ENCODE measurements around the gene WSCD1. TPM values are rescaled to one million over a fixed set of nuclear protein-coding genes. Genes with fewer than 3 reads are reported as not detected.

WSCD1 gene
- polyA plus RNA-seq, 3 donors = not detected

DNA sequence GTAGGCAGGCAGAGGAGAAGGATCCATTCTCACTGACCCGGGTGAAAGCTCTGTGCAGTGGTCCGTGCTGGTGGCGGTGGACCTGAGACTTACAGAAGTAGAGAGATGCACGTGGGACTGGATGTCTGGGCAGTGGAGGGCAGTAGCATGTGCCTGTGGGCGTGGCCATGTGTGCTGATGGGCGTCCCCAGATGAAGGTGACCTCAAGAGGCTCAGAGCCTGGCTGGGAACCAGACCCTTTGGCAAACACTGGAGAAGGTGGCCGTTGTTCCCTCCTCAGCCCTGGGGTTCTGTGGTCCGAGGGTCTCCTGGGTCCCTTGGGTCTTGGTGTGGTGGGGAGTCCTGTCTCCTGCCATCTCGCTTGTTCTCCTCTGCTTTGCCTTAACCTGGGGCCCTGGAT, 15.6 kb downstream of the WSCD1 start:
- H3K27me3 ChIP-seq (ENCODE audit: control insufficient read depth in 2 of 2, insufficient read depth in 2 of 2, low read length in 2 of 2) = no peaks in the 10 kb centered on the region
- H3K4me3 ChIP-seq (replicated peaks in 1 of 3; ENCODE audit: low read depth in 2 of 3, low read length in 3 of 3) = no peak overlapping the region
- Mint-ChIP-seq H3K4me1 (no peaks in the 10 kb centered on the region), H3K27me3 (ENCODE audit: low read depth in 3 of 3) (peaks cover 0 to 5% (median 4%) of the 10 kb centered on the region in 3 donors), H3K9me3 (no peaks in the 10 kb centered on the region), H3K27ac (no peak overlapping the region), H3K4me3 (no peak overlapping the region), H3K36me3 (no peaks in the 10 kb centered on the region)
- intact Hi-C loops (cut with micrococcal nuclease) = no loop called here
- H3K4me2 ChIP-seq (replicated peaks; ENCODE audit: extremely low read depth, low read length, poor library complexity, severe bottlenecking) = no peak overlapping the region
- H3K9me3 ChIP-seq (replicated peaks in 1 of 2; ENCODE audit: control insufficient read depth in 1 of 2, insufficient read depth in 1 of 2, low read length in 2 of 2) = no peaks in the 10 kb centered on the region
- H3K9ac ChIP-seq (ENCODE audit: insufficient read depth, low read length, poor library complexity, severe bottlenecking) = no peak overlapping the region
- H3K79me2 ChIP-seq (ENCODE audit: insufficient read depth, low read length) = no peaks in the 10 kb centered on the region
- no peak for DNase-seq
- 83% methylated on average over 8 of the region's 9 CpGs for WGBS (ENCODE audit: insufficient coverage)
- H4K20me1 ChIP-seq (ENCODE audit: insufficient read depth, low read length) = no peaks in the 10 kb centered on the region
- no peak overlapping the region for H2AFZ ChIP-seq (ENCODE audit: insufficient read depth, low read depth, low read length, poor library complexity, severe bottlenecking)
- H3K27ac ChIP-seq (ENCODE audit: low read depth in 1 of 2, low read length in 2 of 2) = no peak overlapping the region
- TF ChIP-seq CTCF (IDR thresholded peaks at IDR 0.05) = no peak
- no peaks in the 10 kb centered on the region for H3K4me1 ChIP-seq (ENCODE audit: control insufficient read depth in 1 of 2, insufficient read depth in 2 of 2, low read length in 2 of 2)
- no peaks in the 10 kb centered on the region for H3K36me3 ChIP-seq (replicated peaks in 1 of 2; ENCODE audit: control insufficient read depth in 1 of 2, insufficient read depth in 2 of 2, low read length in 2 of 2)

GRCh38 chr17:6086603-6087400, 16.6 kb downstream of the WSCD1 start:
- H3K9ac ChIP-seq (ENCODE audit: insufficient read depth, low read length, poor library complexity, severe bottlenecking) = no peak overlapping the region
- H2AFZ ChIP-seq (ENCODE audit: insufficient read depth, low read depth, low read length, poor library complexity, severe bottlenecking) = no peak overlapping the region
- no peaks in the 10 kb centered on the region for H3K4me1 ChIP-seq (ENCODE audit: control insufficient read depth in 1 of 2, insufficient read depth in 2 of 2, low read length in 2 of 2)
- H4K20me1 ChIP-seq (ENCODE audit: insufficient read depth, low read length) = no peaks in the 10 kb centered on the region
- H3K27me3 ChIP-seq (ENCODE audit: control insufficient read depth in 2 of 2, insufficient read depth in 2 of 2, low read length in 2 of 2) = no peaks in the 10 kb centered on the region
- no peaks in the 10 kb centered on the region for H3K9me3 ChIP-seq (replicated peaks in 1 of 2; ENCODE audit: control insufficient read depth in 1 of 2, insufficient read depth in 1 of 2, low read length in 2 of 2)
- H3K4me2 ChIP-seq (replicated peaks; ENCODE audit: extremely low read depth, low read length, poor library complexity, severe bottlenecking) = no peak overlapping the region
- no peak for TF ChIP-seq CTCF (IDR thresholded peaks at IDR 0.05)
- Mint-ChIP-seq H3K27ac (no peak overlapping the region), H3K4me1 (no peaks in the 10 kb centered on the region), H3K36me3 (no peaks in the 10 kb centered on the region), H3K9me3 (no peaks in the 10 kb centered on the region), H3K27me3 (ENCODE audit: low read depth in 3 of 3) (peaks cover 0 to 4% (median 2%) of the 10 kb centered on the region in 3 donors), H3K4me3 (no peak overlapping the region)
- no peaks in the 10 kb centered on the region for H3K79me2 ChIP-seq (ENCODE audit: insufficient read depth, low read length)
- no peak overlapping the region for H3K27ac ChIP-seq (ENCODE audit: low read depth in 1 of 2, low read length in 2 of 2)
- intact Hi-C loops (cut with micrococcal nuclease) = no loop called here
- 92% methylated on average over 28 of the region's 28 CpGs for whole genome bisulfite sequencing (ENCODE audit: insufficient coverage)
- DNase-seq = no peak
- H3K4me3 ChIP-seq (replicated peaks in 1 of 3; ENCODE audit: low read depth in 2 of 3, low read length in 3 of 3) = no peak overlapping the region
- H3K36me3 ChIP-seq (replicated peaks in 1 of 2; ENCODE audit: control insufficient read depth in 1 of 2, insufficient read depth in 2 of 2, low read length in 2 of 2) = no peaks in the 10 kb centered on the region
